ENCODE measurements around the gene ALPP. TPM values are rescaled to one million over a fixed set of nuclear protein-coding genes. Genes with fewer than 3 reads are reported as not detected.
"Not testable (repeated sequence)": the region's sequence is repeated elsewhere in the genome, so short reads cannot be mapped to it uniquely, and the experiment has no call there.

The ALPP gene
- total RNA-seq, 1 donor from 2014 or later, result not detected

- no peak for DNase-seq (ENCODE audit: low spot score)
Measured at GRCh38 chr2:232422051-232422450, 43.5 kb downstream of the ALPP start.

- DNase-seq (ENCODE audit: low spot score), result not testable (repeated sequence)
Measured at GRCh38 chr2:232422996-232423395, 44.4 kb downstream of the ALPP start.

GRCh38 chr2:232423407-232423806, 44.9 kb downstream of the ALPP start:
- DNase-seq (ENCODE audit: low spot score), result not testable (repeated sequence)

GRCh38 chr2:232431705-232432590, 53.4 kb downstream of the ALPP start:
- DNase-seq (ENCODE audit: low spot score), result no peak

Other genes with a start within 250 kb of the ALPP start
- gene ALPG, start 28.1 kb downstream of the ALPP start, total RNA-seq, result not detected
- not detected for gene ALPI, start 77.4 kb downstream of the ALPP start, total RNA-seq
- gene ECEL1, start 109.1 kb downstream of the ALPP start, total RNA-seq, result 0.39 TPM
- not detected for gene PRSS56, start 141.6 kb downstream of the ALPP start, total RNA-seq
- not detected for gene CHRND, start 147.4 kb downstream of the ALPP start, total RNA-seq
- not detected for gene CHRNG, start 160.9 kb downstream of the ALPP start, total RNA-seq
- 7.9 TPM for gene TIGD1, start 171.8 kb downstream of the ALPP start, total RNA-seq
- 49.1 TPM for gene EIF4E2, start 171.9 kb downstream of the ALPP start, total RNA-seq

All from ureter (tissue), 1 donor.